ENCODE data around the gene CSRP2. TPM values are rescaled to one million over a fixed set of nuclear protein-coding genes. Genes with fewer than 3 reads are reported as not detected.

Gene CSRP2
- 22.8 TPM for total RNA-seq
- long read RNA-seq, transcript CSRP2-201 (6 exons, 943 nt): major isoform, 23 of 23 reads
- long read RNA-seq, partial matches to known transcripts: 0 of 23 reads
- long read RNA-seq, other reads (novel, unspliced or antisense): 0 of 23 reads

DNA sequence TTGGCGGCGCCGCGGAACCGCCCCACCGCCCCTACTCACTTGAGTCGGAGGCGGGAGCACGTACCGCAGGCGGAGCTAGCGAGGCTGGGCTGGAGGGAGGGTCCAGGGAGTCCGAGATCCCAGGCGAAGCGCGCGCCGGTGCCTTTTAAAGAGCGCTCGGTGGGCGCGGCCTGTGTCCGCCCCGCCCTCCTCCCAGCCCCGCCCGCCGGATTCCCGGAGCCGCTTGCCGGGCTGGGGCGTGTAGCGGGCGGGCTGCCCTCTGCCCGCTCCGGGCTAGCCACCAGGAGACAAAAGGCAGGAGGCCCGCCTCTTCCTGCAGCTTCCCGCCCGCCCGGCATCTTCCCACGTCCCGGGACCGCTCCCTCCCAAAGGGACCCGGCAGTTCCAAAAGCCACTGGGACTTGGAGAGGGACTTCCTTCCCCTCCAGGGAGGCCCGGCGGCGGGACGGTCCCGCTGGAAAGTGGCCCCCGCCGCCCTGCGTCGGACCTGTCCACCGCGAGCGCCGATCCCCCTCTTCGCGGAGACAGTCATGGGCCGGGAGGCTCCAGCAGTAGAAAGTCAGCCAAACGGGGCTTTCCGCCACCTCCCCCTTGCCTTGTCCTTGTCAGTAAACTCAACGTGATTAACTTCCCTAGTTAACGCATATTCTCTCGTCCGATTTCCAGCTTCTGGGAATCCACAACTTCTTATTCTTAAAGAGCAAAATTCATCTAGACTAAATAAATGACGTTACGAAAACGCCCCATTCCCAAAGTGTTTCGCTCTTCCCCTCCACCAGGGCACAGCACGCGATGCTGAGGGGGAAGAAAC lies at the start of gene CSRP2:
CSRP2 (minus strand) TSS at position 121 of the 811 bp plus-strand sequence. CDS start 12,759 bp downstream, outside the sequence.
- H3K36me3 ChIP-seq: no peaks in the 10 kb centered on the region
- H3K27ac ChIP-seq (replicated peaks): peak within 1 kb of the TSS; percentile 94
- peaks cover 15% of the 10 kb centered on the region for H3K9me3 ChIP-seq (replicated peaks)
- TF ChIP-seq CTCF (IDR thresholded peaks at IDR 0.05; ENCODE audit: borderline replicate concordance): peak; percentile 33
- no peaks in the 10 kb centered on the region for H3K27me3 ChIP-seq (ENCODE audit: low read depth)
- peak; percentile 91 for DNase-seq
- H3K4me1 ChIP-seq: peaks cover 45% of the 10 kb centered on the region
- H3K4me3 ChIP-seq: peak within 1 kb of the TSS; percentile 91
- intact Hi-C loops (cut with micrococcal nuclease): no loop called here

- H3K27me3 ChIP-seq (ENCODE audit: low read depth): peaks cover 7% of the 10 kb centered on the region
- no peak overlapping the region for H3K4me3 ChIP-seq
- H3K36me3 ChIP-seq: no peaks in the 10 kb centered on the region
- no peaks in the 10 kb centered on the region for H3K9me3 ChIP-seq (replicated peaks)
- TF ChIP-seq CTCF (IDR thresholded peaks at IDR 0.05; ENCODE audit: borderline replicate concordance): peak; percentile 64
- H3K4me1 ChIP-seq: no peaks in the 10 kb centered on the region
- no peak overlapping the region for H3K27ac ChIP-seq (replicated peaks)
- peak; percentile 18 for DNase-seq
- intact Hi-C loops (cut with micrococcal nuclease): no loop called here
Observed at GRCh38 chr12:76927170-76927784, 48.5 kb upstream of the CSRP2 start.

GRCh38 chr12:76925135-76925534 lies 46.3 kb upstream of the CSRP2 start:
- no peak for DNase-seq
- Histone ChIP-seq H3K4me1 (no peaks in the 10 kb centered on the region), H3K36me3 (no peaks in the 10 kb centered on the region), H3K9me3 (replicated peaks) (no peaks in the 10 kb centered on the region), H3K4me3 (no peak overlapping the region), H3K27ac (replicated peaks) (no peak overlapping the region), H3K27me3 (ENCODE audit: low read depth) (no peaks in the 10 kb centered on the region)
- no peak for TF ChIP-seq CTCF (IDR thresholded peaks at IDR 0.05; ENCODE audit: borderline replicate concordance)
- intact Hi-C loops (cut with micrococcal nuclease): no loop called here

DNA sequence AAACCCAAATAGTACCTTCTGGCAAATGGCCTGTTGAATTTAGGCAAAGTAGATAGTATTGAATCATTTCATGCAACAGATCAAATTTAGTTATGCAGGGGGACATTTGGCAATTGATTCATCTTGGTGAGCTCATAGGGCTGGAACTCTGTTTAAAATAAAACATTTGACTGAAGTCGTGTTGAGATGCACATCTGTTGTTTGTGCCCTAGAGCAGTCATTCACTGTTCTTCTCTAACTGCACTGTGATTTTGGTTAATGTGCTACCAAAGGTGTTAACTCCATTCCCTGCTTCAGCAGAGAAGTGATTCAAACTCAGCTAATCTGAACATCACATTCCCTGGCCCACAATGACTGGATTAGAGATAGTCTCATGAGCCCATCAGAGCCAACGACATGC lies 44.0 kb upstream of the CSRP2 start:
- no peaks in the 10 kb centered on the region for H3K27me3 ChIP-seq (ENCODE audit: low read depth)
- DNase-seq: no peak
- H3K27ac ChIP-seq (replicated peaks): peak overlapping the region; percentile 38
- H3K4me1 ChIP-seq: no peaks in the 10 kb centered on the region
- no peak for TF ChIP-seq CTCF (IDR thresholded peaks at IDR 0.05; ENCODE audit: borderline replicate concordance)
- no peaks in the 10 kb centered on the region for H3K9me3 ChIP-seq (replicated peaks)
- H3K4me3 ChIP-seq: no peak overlapping the region
- intact Hi-C loops (cut with micrococcal nuclease): no loop called here
- H3K36me3 ChIP-seq: no peaks in the 10 kb centered on the region

DNA sequence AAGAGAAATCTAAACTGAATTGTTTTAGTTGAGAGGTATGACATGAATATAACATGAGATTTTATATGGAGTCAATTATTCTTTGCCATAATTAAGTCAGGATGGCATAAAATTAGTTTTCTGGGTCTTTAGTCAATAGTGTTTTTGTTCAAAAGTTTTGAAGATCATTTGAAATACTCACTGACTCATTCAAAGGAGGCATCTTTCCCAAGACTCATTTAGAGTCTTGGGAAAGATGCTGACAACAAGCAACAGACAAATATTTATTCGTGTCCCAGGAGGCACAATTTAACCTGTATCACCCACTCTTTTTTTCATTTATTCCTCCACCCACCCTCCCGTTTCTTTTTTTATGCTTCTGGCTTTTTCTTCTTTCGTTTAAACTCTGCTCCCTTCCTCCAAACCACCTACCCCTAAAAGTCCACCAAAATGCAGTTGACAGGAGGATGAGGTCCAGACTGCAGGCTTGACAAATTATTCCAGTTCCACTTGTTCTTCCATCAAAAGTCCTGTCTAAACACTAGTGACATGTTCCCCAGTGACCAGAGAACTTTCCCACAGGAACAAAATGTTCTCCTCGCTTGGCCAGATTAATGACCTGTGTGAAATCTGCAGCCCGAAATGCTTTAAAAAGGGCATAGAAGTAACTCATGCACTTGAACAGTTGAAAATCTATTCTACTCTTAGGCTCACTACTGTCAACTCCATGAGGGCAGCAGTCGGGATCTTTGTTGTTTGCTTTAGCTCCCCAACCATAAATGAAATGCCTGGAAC lies 43.3 kb upstream of the CSRP2 start:
- Histone ChIP-seq H3K4me1 (no peaks in the 10 kb centered on the region), H3K36me3 (no peaks in the 10 kb centered on the region), H3K4me3 (no peak overlapping the region), H3K9me3 (replicated peaks) (no peaks in the 10 kb centered on the region), H3K27me3 (ENCODE audit: low read depth) (no peaks in the 10 kb centered on the region), H3K27ac (replicated peaks) (peak overlapping the region; percentile 38)
- intact Hi-C loops (cut with micrococcal nuclease): no loop called here
- TF ChIP-seq CTCF (IDR thresholded peaks at IDR 0.05; ENCODE audit: borderline replicate concordance): no peak
- no peak for DNase-seq

Data from left ventricle myocardium inferior (tissue), 1 donor.